Measurements from ENCODE around the gene BICDL2.

BICDL2 gene

DNA sequence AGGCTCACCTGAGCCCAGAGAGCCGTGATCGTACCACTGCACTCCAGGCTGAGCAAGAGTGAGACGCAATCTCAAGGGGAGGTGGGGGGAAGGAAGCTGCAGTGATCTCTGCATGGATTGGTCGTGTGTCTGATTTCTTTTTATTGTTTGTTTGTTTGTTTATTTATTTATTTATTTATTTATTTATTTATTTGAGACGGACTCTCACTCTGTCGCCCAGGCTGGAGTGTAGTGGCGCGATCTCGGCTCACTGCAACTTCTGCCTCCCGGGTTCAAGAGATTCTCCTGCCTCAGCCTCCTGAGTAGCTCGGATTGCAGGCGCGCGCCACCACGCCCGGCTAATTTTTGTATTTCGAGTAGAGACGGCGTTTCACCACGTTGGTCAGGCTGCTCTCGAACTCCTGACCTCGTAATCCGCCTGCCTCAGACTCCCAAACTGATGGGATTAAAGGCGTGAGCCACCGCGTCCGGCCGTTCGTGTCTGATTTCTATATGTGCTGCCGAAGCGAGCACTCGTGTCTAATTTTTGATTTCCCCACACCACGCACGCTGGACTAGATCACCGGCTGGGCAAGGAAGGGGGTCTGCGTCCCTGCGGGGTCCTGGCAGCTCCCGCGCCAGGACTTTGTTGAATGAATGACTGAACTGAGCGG, 17.0 kb downstream of the BICDL2 start (continued):
- TF ChIP-seq OSR2 (tag by site-specific recombination; IDR thresholded peaks at IDR 0.05) (no peak), ZNF114 (tag by site-specific recombination; IDR thresholded peaks at IDR 0.05) (no peak), ZNF221 (tag by site-specific recombination; IDR thresholded peaks at IDR 0.05; ENCODE audit: borderline replicate concordance) (no peak), ZNF777 (tag by site-specific recombination; IDR thresholded peaks at IDR 0.05; ENCODE audit: borderline replicate concordance) (no peak), ZFP3 (tag by site-specific recombination; IDR thresholded peaks at IDR 0.05; ENCODE audit: low read depth) (0 out of 2 replicates have a peak, but pooled peaks have one; percentile 17), KLF16 (tag by site-specific recombination; IDR thresholded peaks at IDR 0.05) (no peak), ZNF112 (tag by site-specific recombination; IDR thresholded peaks at IDR 0.05) (no peak), SP7 (tag by site-specific recombination; IDR thresholded peaks at IDR 0.05) (no peak), ZNF211 (tag by site-specific recombination; IDR thresholded peaks at IDR 0.05; ENCODE audit: low read depth) (no peak), ZNF391 (tag by site-specific recombination; IDR thresholded peaks at IDR 0.05; ENCODE audit: borderline replicate concordance, low read depth) (0 out of 2 replicates have a peak, but pooled peaks have one; percentile 31), ZBTB7A (tag by site-specific recombination; IDR thresholded peaks at IDR 0.05; ENCODE audit: low read depth) (no peak), ZBTB8A (tag by site-specific recombination; IDR thresholded peaks at IDR 0.05) (peak; percentile 68), ZNF19 (tag by site-specific recombination; IDR thresholded peaks at IDR 0.05; ENCODE audit: low read depth) (0 out of 2 replicates have a peak, but pooled peaks have one; percentile 42), ZNF837 (tag by site-specific recombination; IDR thresholded peaks at IDR 0.05) (no peak), ZNF133 (tag by site-specific recombination; IDR thresholded peaks at IDR 0.05) (no peak), ZNF175 (tag by site-specific recombination; IDR thresholded peaks at IDR 0.05) (no peak), SCRT1 (tag by site-specific recombination; IDR thresholded peaks at IDR 0.05; ENCODE audit: borderline replicate concordance) (no peak), RBAK (tag by site-specific recombination; IDR thresholded peaks at IDR 0.05) (0 out of 2 replicates have a peak, but pooled peaks have one; percentile 61), ZNF302 (tag by site-specific recombination; IDR thresholded peaks at IDR 0.05; ENCODE audit: low read depth) (0 out of 2 replicates have a peak, but pooled peaks have one; percentile 22), ZNF274 (IDR thresholded peaks at IDR 0.05; ENCODE audit: low read length) (no peak), ZNF274 (tag by site-specific recombination; IDR thresholded peaks at IDR 0.05; ENCODE audit: borderline replicate concordance) (no peak), ZNF626 (tag by site-specific recombination; IDR thresholded peaks at IDR 0.05) (no peak), YY1 (tag by site-specific recombination; IDR thresholded peaks at IDR 0.05) (no peak)
- TF ChIP-seq, protein P1, sequence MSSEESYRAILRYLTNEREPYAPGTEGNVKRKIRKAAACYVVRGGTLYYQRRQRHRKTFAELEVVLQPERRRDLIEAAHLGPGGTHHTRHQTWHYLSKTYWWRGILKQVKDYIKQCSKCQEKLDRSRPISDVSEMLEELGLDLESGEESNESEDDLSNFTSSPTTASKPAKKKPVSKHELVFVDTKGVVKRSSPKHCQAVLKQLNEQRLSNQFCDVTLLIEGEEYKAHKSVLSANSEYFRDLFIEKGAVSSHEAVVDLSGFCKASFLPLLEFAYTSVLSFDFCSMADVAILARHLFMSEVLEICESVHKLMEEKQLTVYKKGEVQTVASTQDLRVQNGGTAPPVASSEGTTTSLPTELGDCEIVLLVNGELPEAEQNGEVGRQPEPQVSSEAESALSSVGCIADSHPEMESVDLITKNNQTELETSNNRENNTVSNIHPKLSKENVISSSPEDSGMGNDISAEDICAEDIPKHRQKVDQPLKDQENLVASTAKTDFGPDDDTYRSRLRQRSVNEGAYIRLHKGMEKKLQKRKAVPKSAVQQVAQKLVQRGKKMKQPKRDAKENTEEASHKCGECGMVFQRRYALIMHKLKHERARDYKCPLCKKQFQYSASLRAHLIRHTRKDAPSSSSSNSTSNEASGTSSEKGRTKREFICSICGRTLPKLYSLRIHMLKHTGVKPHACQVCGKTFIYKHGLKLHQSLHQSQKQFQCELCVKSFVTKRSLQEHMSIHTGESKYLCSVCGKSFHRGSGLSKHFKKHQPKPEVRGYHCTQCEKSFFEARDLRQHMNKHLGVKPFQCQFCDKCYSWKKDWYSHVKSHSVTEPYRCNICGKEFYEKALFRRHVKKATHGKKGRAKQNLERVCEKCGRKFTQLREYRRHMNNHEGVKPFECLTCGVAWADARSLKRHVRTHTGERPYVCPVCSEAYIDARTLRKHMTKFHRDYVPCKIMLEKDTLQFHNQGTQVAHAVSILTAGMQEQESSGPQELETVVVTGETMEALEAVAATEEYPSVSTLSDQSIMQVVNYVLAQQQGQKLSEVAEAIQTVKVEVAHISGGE (tag by site-specific recombination; conservative IDR thresholded peaks at IDR 0.05; ENCODE audit: low read depth), result peak; percentile 72
- TF ChIP-seq, protein P2, sequence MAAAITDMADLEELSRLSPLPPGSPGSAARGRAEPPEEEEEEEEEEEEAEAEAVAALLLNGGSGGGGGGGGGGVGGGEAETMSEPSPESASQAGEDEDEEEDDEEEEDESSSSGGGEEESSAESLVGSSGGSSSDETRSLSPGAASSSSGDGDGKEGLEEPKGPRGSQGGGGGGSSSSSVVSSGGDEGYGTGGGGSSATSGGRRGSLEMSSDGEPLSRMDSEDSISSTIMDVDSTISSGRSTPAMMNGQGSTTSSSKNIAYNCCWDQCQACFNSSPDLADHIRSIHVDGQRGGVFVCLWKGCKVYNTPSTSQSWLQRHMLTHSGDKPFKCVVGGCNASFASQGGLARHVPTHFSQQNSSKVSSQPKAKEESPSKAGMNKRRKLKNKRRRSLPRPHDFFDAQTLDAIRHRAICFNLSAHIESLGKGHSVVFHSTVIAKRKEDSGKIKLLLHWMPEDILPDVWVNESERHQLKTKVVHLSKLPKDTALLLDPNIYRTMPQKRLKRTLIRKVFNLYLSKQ (tag by site-specific recombination; IDR thresholded peaks at IDR 0.05; ENCODE audit: borderline replicate concordance), result peak; percentile 51; the same call in 1 of the 2 replicates
- TF ChIP-seq, protein P3, sequence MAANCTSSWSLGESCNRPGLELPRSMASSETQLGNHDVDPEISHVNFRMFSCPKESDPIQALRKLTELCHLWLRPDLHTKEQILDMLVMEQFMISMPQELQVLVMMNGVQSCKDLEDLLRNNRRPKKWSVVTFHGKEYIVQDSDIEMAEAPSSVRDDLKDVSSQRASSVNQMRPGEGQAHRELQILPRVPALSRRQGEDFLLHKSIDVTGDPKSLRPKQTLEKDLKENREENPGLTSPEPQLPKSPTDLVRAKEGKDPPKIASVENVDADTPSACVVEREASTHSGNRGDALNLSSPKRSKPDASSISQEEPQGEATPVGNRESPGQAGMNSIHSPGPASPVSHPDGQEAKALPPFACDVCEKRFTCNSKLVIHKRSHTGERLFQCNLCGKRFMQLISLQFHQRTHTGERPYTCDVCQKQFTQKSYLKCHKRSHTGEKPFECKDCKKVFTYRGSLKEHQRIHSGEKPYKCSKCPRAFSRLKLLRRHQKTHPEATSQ (tag by site-specific recombination; IDR thresholded peaks at IDR 0.05), result no peak
- TF ChIP-seq, protein P4, sequence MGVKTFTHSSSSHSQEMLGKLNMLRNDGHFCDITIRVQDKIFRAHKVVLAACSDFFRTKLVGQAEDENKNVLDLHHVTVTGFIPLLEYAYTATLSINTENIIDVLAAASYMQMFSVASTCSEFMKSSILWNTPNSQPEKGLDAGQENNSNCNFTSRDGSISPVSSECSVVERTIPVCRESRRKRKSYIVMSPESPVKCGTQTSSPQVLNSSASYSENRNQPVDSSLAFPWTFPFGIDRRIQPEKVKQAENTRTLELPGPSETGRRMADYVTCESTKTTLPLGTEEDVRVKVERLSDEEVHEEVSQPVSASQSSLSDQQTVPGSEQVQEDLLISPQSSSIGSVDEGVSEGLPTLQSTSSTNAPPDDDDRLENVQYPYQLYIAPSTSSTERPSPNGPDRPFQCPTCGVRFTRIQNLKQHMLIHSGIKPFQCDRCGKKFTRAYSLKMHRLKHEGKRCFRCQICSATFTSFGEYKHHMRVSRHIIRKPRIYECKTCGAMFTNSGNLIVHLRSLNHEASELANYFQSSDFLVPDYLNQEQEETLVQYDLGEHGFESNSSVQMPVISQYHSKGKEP (tag by site-specific recombination; IDR thresholded peaks at IDR 0.05), result no peak
- TF ChIP-seq, protein P5, sequence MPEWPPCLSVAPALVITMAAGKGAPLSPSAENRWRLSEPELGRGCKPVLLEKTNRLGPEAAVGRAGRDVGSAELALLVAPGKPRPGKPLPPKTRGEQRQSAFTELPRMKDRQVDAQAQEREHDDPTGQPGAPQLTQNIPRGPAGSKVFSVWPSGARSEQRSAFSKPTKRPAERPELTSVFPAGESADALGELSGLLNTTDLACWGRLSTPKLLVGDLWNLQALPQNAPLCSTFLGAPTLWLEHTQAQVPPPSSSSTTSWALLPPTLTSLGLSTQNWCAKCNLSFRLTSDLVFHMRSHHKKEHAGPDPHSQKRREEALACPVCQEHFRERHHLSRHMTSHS (tag by site-specific recombination; IDR thresholded peaks at IDR 0.05), result no peak
- TF ChIP-seq, protein P6, sequence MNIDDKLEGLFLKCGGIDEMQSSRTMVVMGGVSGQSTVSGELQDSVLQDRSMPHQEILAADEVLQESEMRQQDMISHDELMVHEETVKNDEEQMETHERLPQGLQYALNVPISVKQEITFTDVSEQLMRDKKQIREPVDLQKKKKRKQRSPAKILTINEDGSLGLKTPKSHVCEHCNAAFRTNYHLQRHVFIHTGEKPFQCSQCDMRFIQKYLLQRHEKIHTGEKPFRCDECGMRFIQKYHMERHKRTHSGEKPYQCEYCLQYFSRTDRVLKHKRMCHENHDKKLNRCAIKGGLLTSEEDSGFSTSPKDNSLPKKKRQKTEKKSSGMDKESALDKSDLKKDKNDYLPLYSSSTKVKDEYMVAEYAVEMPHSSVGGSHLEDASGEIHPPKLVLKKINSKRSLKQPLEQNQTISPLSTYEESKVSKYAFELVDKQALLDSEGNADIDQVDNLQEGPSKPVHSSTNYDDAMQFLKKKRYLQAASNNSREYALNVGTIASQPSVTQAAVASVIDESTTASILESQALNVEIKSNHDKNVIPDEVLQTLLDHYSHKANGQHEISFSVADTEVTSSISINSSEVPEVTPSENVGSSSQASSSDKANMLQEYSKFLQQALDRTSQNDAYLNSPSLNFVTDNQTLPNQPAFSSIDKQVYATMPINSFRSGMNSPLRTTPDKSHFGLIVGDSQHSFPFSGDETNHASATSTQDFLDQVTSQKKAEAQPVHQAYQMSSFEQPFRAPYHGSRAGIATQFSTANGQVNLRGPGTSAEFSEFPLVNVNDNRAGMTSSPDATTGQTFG (tag by site-specific recombination; IDR thresholded peaks at IDR 0.05; ENCODE audit: borderline replicate concordance), result no peak

Data from HEK293 (cell line).